GM19023 (cell line): ENCODE measurements around the gene CD58.
A peak's percentile ranks its signal among the peaks of the same experiment; 100 is the strongest.

Experiments used
- ATAC-seq: cut with Tn5 transposase; IDR thresholded peaks from one replicate; pipeline ENCODE4 v1.9.1; 2021; ENCODE audit warnings: mild to moderate bottlenecking, moderate library complexity; ENCODE audit not compliant: unreplicated experiment

Gene CD58

DNA sequence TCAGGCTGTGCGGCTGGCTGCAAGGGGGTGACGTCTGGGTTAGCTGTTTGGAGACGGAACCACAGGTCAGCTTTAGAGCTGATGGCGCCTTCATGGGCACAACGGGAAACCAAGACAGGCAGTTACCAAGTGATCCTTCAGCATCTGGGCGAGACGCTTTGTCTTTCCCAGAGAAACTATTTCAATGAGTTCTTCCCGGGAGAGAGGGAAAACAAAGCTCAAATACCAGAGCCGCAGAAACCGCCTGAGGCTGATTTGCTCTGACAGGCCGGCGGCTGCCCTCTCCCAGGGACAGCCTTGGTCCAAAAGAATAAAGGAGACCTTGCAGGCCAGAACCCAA lies 76.5 kb downstream of the CD58 start:
- ATAC-seq: no peak

DNA sequence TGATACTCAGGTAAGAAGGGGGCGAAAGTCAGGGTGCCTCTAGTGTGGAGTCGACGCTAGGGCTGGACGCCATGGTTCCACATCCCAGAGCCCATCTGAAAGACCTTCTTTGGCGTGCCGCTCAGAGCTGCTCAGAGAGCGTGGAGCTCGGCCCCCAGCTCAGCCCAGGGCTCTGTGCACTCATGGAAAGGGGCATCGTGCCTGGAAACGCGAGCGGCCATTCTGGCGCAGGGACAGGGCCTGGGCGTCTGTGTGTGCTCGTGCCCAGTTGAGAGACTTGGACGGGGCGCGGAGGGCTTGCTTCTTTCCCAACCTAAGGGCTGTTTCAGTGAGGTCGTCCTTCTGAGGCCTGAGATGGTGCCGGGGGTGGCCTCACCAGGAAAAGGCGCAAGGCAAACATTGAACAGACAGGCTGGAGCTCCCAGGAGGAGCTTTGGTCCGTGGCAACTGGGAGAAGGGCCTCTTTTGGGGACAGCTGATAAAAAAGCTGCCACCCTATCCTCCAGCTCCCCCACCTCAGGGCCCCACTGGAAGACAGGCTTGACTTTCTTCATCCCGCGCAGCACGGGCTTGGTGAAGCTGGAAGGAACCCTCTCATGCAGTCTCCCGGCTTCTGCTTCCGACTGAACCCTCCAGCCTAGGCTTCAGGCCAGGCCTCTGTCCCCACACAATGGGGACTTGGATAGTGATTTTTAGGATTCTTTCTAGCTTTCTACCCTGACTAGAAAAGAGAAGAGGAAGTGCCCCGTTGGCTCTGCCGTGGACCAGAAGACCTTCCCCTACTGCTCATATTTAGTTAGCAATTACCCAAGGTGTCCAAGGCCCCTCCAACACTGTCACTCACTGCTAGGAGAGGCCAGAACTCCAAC lies 77.1 kb downstream of the CD58 start:
- no peak for ATAC-seq

DNA sequence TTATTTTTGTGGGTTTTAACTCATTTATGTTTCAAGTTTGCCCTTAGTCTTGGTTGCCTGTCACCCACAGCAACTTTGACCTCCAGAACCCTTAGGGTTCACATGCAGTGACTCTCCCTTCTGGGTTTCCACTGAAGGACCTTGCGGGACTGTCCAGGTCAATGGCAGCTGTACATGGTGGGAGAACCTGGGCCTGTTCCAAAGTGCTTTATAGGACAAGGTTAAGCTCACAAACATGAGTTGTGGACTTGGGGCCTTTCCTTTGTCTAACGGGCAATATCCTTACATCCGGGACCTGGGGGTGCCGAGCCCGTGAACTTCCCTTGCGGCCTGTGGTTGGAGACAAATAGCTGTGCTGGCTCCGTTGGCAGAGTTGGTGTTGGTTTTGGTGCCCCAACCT lies 77.8 kb downstream of the CD58 start:
- no peak for ATAC-seq

DNA sequence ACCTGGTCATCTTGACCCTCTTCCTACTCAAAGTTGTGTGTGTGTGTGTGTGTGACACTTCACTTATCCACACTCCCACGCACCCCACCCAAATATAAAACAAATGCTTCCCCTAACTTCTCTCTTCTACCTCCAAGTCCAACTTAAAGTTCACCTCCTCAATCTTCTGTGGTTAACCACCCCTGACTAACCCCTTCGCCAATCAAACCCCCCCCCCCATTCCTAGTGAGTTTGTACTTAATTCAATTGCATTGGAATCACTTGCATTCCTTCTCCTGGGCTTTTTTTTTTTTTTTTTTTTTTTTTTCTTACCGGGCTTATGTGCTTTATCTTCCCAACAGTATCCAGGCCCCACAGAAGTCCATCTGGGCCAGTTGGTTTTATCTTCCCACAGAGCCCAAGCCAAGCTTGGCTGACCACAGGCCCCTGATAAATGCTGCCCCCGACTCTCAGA lies 78.4 kb downstream of the CD58 start:
- no peak for ATAC-seq

DNA sequence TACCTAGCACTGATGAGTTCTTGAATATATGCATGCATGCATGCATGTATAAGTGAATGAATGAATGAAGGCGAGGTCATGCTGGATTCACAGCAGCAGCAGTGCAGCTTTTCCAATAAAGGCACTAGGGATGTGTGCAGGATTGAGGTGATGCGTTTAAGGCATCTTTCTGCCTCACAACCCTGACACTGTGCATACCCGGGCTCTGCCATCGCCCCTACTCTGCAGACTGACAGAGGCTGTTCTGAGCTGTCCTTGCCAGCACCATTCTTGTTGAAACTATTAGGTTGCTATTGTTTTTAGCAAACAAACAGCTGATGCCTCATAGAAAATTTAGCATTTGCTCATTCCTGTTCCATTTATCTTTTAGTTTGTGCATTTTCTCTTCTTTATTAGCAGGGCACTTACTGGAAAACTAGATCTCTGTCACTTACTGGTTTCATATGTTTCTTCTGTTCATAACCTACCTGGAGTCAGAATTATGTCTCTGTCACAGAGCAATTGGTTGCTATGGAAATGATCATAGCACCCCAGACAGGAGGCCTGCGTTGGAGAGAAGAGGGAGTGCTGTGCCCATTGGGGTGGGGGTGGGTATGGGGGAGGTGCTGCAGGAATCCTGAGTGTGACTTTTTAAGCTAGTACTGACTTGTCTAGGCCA lies 79.0 kb downstream of the CD58 start:
- ATAC-seq: no peak

DNA sequence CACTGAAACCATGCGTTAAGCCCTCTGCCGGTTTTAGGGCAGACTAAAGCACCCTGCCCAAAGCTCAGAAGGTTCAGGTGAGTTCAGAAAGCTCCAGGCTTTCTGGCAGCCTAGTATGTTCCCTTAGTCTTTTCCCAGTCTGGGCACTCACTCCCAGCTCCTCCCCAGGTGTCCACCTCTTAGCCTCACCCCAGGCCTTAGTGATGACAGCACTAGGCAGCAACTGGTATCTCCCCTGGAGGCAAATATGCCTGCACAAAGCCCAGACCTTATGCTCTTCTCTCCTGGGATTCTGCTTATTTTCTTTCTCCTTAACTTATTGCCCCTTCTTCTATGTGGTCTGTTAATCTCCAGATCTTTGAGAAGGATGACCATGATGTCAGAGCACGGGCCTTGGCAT lies 80.2 kb downstream of the CD58 start:
- no peak for ATAC-seq

DNA sequence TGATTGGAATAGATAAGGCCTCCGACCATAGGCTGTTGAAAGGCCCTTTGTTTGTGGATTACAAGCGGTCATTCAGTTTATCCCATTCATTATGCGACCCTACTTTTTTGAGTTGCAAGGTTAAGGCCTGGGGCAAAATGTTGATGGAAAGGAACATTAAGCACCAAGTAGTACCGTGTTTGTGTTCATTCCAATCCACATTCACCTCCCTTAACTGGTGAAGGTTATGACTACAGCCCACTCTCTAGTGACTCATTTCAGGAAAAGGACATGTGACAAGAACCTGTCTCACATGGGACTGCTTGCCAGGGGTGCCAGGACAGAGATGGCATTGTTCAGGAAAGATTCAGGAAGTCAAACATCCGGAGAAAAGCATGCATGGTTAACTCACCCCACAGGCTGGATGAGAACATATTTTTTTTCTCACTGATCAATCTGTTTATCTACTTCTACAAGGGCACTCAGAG lies 81.6 kb downstream of the CD58 start:
- ATAC-seq: no peak

DNA sequence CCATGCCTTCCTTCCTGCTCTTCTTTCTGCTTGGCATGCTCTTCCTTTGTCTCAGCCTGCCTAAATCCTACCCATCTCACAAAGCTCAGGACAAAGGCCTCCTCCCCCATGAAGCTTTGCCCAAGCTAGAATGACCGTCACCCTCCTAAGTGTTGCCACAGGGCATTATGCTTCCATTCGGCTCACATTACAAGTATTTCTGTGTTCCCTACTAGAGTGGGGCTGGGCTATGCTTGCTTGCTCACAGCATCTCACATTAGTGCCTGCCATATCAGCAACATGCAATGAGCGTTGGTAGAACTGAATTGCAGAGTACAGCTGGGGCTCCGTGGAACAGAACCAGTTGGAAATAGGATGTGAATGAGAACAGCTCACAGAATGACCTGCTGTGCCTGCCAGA lies 82.8 kb downstream of the CD58 start:
- no peak for ATAC-seq

DNA sequence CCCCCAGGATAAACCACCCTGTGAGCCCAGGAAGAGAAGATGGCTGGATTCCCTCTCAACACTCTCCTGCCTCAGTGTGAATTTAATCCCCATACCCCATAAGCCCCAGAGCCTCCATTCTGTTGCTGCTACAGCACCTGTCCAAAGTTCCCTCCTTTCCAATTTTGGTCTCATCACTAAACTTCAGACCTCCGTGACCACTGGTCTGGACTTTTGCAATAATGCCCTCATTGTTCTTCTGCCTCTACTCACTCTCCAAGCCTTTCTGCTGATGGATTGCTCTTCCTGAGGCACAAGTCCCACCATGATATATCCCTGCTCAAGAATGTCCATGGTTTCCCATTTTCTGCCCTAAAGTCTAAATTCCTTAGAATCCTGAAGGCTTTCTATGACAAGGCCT lies 83.2 kb downstream of the CD58 start:
- ATAC-seq: no peak

DNA sequence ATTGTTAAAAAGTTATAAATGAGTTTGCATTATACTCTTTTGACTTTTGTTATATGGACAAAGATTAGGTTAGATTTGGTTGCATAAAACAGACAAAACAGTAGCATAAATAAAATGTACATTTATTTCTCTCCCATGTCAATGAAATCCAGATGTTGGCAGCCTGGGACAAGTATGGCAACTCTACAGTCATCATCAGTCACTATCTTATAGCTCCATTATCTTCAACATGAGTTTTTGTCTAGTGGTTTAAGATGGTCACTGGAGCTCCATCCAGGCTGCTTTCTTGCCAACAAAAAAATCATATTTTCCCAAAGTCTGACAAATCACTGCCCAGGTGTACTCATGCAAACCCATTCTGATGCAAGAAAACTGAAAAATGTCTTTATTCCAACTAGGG lies 83.8 kb downstream of the CD58 start:
- no peak for ATAC-seq

DNA sequence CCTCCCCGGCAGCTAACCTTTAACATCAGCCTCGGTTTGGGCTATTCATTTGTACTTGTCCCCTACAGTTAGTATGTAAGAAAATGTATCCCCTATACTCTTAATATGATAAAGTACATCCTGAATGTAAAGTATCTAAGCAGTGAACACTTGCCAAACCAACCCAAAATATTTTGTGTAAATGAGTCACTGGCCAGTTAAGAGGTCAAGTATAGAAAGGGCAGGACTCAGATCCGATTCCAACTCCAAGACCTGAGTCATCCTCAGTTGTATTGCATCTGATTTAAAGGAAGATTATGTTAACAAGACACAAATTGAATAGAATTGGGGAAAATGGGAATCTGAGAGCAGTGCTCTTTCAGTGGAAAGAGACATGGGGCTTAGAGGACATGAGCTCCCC lies 84.4 kb downstream of the CD58 start:
- no peak for ATAC-seq

DNA sequence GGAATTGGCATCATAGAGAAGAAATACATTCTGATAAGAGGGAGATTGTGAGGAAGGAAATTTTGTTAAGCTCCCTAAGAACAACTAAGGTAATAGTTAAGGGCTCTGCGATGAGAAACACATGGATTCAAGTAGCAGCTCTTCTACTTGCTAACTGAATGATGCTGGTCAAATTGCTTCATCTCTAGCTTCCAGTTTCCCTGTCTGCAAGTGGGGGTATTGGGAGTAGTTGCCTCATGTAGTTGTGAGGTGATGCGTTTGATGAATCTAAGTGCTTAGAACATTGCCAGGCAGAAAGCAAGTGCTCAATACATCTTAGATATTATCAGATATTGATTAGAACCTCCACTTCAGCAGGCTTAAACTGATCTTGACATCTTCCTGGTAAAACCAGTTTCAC lies 84.8 kb downstream of the CD58 start:
- no peak for ATAC-seq

DNA sequence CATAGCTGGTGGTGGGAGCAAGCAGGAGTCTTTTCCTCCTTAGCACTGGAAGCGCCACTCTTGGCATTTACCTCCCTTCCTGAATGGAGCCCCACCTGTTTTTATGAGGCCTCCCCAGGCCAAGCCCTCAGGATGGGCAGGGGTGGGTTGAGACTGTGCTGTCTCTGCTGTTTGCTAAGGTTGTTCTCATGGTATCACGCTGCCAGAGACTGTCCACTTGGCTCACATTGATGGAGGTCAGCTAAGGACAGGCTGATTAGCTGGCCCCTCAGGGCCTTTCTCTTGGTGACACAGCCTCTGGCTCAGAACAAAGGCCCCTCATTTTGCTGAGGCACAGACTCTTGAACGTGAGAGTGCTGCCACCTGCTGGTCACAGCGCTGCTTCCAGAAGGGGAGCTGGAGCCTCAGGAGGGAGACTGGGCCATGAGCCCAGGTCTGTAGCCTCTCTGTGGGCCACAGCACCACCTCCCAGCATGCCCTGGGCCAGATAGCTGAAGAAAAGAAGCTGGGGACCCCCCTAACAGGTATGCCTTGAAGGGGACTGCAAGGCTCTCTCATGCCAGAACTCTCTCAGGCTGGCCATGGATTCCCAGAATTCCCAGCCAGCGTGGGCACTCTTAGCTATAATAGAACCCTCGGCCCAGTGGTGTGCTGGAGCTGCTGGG lies 85.6 kb downstream of the CD58 start:
- ATAC-seq: peak; percentile 84

DNA sequence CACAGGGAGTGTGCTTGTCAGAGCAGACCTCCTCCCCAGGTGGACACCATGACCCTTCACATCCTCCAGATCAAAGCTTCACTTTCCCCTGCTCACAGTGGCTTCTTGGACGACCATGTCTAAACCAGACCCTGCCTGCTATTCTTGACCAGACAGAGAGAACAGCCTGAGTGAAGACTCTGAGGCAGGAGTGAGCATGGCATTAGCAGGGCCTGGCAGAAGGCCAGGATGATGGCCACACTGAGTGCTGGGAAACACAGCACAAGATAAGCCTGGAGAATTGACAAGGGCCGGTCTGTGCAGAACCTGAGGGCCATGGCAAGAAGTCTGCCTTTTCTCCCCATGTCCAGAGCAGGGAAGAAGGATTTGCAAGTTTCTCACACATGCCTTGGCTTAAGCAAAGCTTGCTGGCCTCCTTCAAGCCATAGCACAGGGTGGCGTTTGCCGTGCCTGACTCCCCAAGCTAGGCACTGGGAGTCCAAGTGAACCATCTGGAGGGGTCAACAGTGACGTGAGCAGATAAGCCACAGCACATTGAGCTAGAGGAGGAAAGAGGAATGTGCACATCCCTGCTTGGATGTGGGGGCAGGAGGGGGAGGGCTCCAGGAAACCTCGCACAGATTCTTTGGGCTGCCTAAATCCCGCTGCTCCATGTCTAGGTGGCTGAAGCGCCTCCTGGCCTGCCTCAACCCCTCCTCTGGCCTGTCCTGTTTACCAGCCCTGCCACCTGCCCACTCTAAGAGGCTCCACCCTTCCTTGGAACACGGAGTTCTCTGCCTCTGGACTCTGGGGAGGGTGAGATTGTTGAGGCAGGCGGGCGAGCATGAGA lies 87.1 kb downstream of the CD58 start:
- no peak for ATAC-seq

DNA sequence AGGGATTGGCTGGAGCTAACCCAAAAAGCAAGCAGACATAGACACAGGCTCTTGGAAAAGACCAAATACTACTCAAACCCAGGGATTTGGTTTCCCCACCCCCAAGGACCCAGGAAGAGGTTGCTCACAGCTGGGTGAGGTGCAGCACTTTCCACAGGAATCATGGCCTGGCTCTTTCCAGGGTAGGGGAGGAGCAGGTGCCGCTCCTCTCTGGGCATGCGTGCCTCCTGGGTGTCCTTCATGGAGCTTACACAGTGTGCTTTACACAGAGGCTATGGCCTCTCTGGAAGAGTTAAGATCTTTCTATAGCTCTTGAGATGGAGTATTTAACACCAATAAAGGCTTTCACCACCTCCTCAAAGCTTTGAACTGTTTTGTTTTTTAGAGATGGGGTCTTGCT lies 88.3 kb downstream of the CD58 start:
- no peak for ATAC-seq

DNA sequence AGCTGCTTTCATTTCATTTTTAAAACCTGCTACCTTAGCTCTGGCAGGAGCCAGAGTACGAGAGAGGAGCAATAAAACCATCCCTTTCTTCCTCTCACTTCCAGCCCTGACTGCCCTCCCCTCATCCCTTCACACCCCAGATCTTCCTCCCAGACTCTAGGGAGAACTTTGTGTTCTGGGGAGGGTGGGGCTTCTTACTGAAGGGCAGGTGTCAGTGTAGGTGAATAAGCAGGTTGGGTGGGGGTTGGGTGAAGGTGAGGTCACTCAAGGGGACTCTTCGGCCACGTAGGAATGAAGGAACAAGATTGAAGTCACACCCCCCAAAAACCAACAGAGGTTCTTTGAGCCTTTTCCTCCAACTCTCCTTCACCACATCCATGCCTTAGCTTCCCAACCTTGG lies 88.9 kb downstream of the CD58 start:
- ATAC-seq: no peak

DNA sequence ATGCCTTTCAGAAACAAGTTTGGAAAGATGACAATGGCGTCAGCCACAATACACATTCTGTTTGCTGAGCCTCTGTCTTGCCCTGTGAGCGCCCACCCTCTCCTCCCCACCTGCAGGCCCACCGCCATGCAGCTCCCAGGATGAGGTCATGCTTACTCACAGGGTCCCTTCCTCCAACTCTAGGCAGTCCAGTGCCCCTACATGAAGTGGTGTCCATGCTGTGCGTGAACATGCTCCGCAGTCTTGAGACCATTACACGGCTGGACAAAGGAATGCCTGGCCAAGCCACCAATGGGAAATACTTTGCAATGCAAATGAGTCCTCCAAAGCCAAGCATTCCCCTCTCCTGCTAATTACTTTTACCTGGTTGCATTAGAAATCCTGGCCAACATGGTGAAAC lies 92.2 kb downstream of the CD58 start:
- ATAC-seq: no peak

DNA sequence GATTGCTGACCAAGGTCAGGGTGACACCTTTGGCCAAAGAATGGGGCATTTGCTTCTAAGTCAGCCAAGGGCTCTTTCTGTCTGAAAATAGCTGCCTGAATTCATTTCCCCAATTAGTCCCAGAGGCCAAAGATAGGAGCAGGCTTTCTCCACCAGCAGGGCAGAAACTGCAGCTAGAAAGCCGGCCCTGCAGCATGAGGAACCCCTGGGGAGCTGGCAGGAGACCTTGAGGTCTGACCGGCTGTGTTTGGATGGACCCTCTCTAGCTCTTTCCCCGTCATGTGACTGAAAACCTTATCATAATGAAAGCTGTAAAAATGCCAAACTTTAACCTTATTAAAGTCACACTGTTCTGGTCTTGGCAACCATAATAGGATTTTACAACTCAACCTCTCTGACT lies 93.4 kb downstream of the CD58 start:
- no peak for ATAC-seq

DNA sequence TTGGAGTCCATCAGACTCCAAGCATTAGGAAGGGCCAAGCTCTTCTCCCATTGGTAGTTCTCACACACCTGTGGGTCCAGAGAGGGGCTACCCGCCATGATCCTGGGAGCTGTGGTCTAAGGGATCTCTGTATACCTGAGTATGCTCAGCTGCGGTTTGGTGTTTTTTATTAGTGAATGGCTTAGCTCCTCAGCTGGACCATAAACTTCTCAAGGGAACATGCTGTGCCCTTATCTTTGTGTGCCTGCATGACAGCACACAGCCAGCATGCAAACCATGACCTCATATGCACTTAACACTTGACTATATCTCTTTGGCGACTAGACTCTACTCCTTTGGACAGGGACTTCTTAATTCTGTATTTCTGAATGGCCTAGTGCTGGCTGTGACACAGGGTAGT lies 94.5 kb downstream of the CD58 start:
- ATAC-seq: no peak

DNA sequence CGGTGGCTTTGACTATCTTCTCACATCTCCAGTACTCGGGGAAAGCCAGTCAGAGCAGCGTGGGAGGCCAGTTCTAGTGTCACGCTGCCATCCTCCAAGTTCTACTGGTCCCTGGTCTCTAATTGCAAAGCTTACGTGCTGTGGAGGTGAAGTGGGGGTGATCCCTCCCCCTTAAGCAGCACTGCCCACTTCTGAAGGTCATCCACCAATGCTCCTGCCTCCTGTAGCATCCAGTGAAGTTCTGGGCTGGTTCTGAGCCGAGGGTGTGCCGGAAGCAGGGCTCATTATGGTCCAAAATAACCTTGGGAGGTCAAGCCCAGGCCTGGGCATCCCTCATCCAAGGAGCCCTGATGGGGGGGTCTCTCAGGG lies 95.0 kb downstream of the CD58 start:
- ATAC-seq: no peak
